GM23338 (cell line): ENCODE results near the gene TMED10. TPM values are rescaled to one million over a fixed set of nuclear protein-coding genes. Genes with fewer than 3 reads are reported as not detected.
A peak's percentile ranks its signal among the peaks of the same experiment; 100 is the strongest.

Source experiments
- ATAC-seq: fragments of 200-7000 bp; cut with Tn5 transposase; 3 replicates; pipeline ENCODE4 v1.9.1; 2020
- DNase-seq: peaks from one replicate; pipeline ENCODE4 v3.0.0-alpha.2; 2015; ENCODE audit warnings: low spot score
- H2AFZ ChIP-seq: fragments of 200-600 bp; sonication (generic); 2 replicates; pipeline ENCODE4 v1.8.0; 2016; ENCODE audit warnings: antibody characterized with exemption, mild to moderate bottlenecking, moderate library complexity
- H3F3A ChIP-seq: fragments of 200-600 bp; sonication (generic); replicated peaks from 2 replicates; pipeline ENCODE4 v1.8.0; 2017; ENCODE audit warnings: antibody characterized with exemption, mixed run types, low read depth
- H3K27ac ChIP-seq: fragments of 200-600 bp; sonication (generic); 2 replicates; pipeline ENCODE4 v1.6.1; 2016; ENCODE audit warnings: low read depth
- H3K27me3 ChIP-seq: fragments of 200-600 bp; sonication (generic); 2 replicates; pipeline ENCODE4 v1.8.0; 2016; ENCODE audit warnings: mild to moderate bottlenecking, mixed run types, moderate library complexity; ENCODE audit not compliant: insufficient read depth
- H3K36me3 ChIP-seq: fragments of 200-600 bp; sonication (generic); 2 replicates; pipeline ENCODE4 v1.8.0; 2016; ENCODE audit warnings: mild to moderate bottlenecking; ENCODE audit not compliant: insufficient read depth
- H3K4me1 ChIP-seq: fragments of 200-600 bp; sonication (generic); 2 replicates; pipeline ENCODE4 v1.8.0; 2016; ENCODE audit warnings: mild to moderate bottlenecking, moderate library complexity; ENCODE audit not compliant: insufficient read depth
- H3K4me2 ChIP-seq: fragments of 200-600 bp; sonication (generic); 2 replicates; pipeline ENCODE4 v1.7.1; 2017; ENCODE audit warnings: mixed run types
- H3K4me3 ChIP-seq: fragments of 200-600 bp; sonication (generic); 2 replicates; pipeline ENCODE4 v1.6.1; 2016; ENCODE audit warnings: mixed run types
- H3K79me2 ChIP-seq: fragments of 200-600 bp; sonication (generic); replicated peaks from 2 replicates; pipeline ENCODE4 v1.8.0; 2017; ENCODE audit warnings: mild to moderate bottlenecking; ENCODE audit not compliant: insufficient read depth
- H3K9me2 ChIP-seq: fragments of 200-600 bp; sonication (generic); 2 replicates; pipeline ENCODE4 v1.8.0; 2017; ENCODE audit not compliant: insufficient read depth
- H4K20me1 ChIP-seq: fragments of 200-600 bp; sonication (generic); replicated peaks from 2 replicates; pipeline ENCODE4 v1.8.0; 2017; ENCODE audit warnings: mild to moderate bottlenecking; ENCODE audit not compliant: insufficient read depth
- H3K27ac Mint-ChIP-seq: 2 replicates; pipeline ENCODE4 v1.8.0; 2020; ENCODE audit warnings: inconsistent platforms, mild to moderate bottlenecking, moderate library complexity, mixed read lengths
- H3K27me3 Mint-ChIP-seq: 3 replicates; pipeline ENCODE4 v1.8.0; 2022; ENCODE audit warnings: low read depth, mild to moderate bottlenecking, moderate library complexity, mixed read lengths, inconsistent platforms; ENCODE audit not compliant: insufficient read depth, poor library complexity
- H3K36me3 Mint-ChIP-seq: 3 replicates; pipeline ENCODE4 v1.8.0; 2021; ENCODE audit warnings: low read depth, mild to moderate bottlenecking, inconsistent platforms, moderate library complexity, mixed read lengths
- H3K4me1 Mint-ChIP-seq: 3 replicates; pipeline ENCODE4 v1.8.0; 2020; ENCODE audit warnings: mild to moderate bottlenecking, inconsistent platforms, mixed read lengths
- H3K4me3 Mint-ChIP-seq: 3 replicates; pipeline ENCODE4 v1.8.0; 2021; ENCODE audit warnings: moderate library complexity, mild to moderate bottlenecking, inconsistent platforms, mixed read lengths
- H3K9me3 Mint-ChIP-seq: 3 replicates; pipeline ENCODE4 v1.8.0; 2020; ENCODE audit warnings: moderate library complexity, mild to moderate bottlenecking, inconsistent platforms, mixed read lengths
- CREB1 ChIP-seq: fragments of 250-450 bp; sonication (Bioruptor Pico); IDR thresholded peaks from 2 replicates; pipeline ENCODE4 v1.5.0; 2020; ENCODE audit warnings: low read depth, mild to moderate bottlenecking, moderate library complexity
- ETS1 ChIP-seq: IDR thresholded peaks from 2 replicates; pipeline ENCODE4 v1.6.1; 2016; ENCODE audit warnings: antibody characterized with exemption
- EZH2 ChIP-seq: fragments of 200-600 bp; sonication (generic); IDR thresholded peaks from one replicate; pipeline ENCODE4 v1.8.0; 2017; ENCODE audit warnings: antibody characterized with exemption, mild to moderate bottlenecking, low read depth; ENCODE audit not compliant: unreplicated experiment
- EZH2phosphoT487 ChIP-seq: fragments of 200-600 bp; sonication (generic); IDR thresholded peaks from one replicate; pipeline ENCODE4 v1.8.1; 2018; ENCODE audit warnings: antibody characterized with exemption; ENCODE audit not compliant: unreplicated experiment
- JUNB ChIP-seq: IDR thresholded peaks from one replicate; pipeline ENCODE4 v1.6.1; 2016; ENCODE audit warnings: antibody characterized with exemption; ENCODE audit not compliant: unreplicated experiment
- NANOG ChIP-seq: IDR thresholded peaks from 2 replicates; pipeline ENCODE4 v1.6.1; 2016; ENCODE audit warnings: antibody characterized with exemption, borderline replicate concordance
- POLR2AphosphoS5 ChIP-seq: IDR thresholded peaks from 2 replicates; pipeline ENCODE4 v1.6.1; 2016; ENCODE audit warnings: antibody characterized with exemption, low read depth
- REST ChIP-seq: IDR thresholded peaks from one replicate; pipeline ENCODE4 v1.6.1; 2018; ENCODE audit warnings: antibody characterized with exemption; ENCODE audit not compliant: unreplicated experiment
- STAT1 ChIP-seq: IDR thresholded peaks from one replicate; pipeline ENCODE4 v1.6.1; 2016; ENCODE audit warnings: antibody characterized with exemption; ENCODE audit not compliant: unreplicated experiment
- ZNF114 ChIP-seq: fragments of 250-450 bp; sonication (Bioruptor Pico); IDR thresholded peaks from 2 replicates; pipeline ENCODE4 v1.5.0; 2020; ENCODE audit warnings: mild to moderate bottlenecking, moderate library complexity
- ZNF331 ChIP-seq: fragments of 250-450 bp; sonication (Bioruptor Pico); IDR thresholded peaks from 2 replicates; pipeline ENCODE4 v1.5.0; 2020; ENCODE audit warnings: low read depth, mild to moderate bottlenecking, moderate library complexity
- long read RNA-seq: library from polyadenylated mRNA; unstranded; transcript quantifications from one replicate; pipeline ENCODE4 v2.0.0, GENCODE V29; 2020; ENCODE audit not compliant: unreplicated experiment
- polyA plus RNA-seq: library from polyadenylated mRNA; unstranded; fragments of >200 nt; fragmentation: Nextera tagmentation; extraction: Ambion mirVana; gene quantifications from 2 replicates; pipeline ENCODE4 v1.2.1, GENCODE V29; 2016
- total RNA-seq: library from RNA; depleted of rRNA; stranded (reverse); fragments of >200 nt; shearing (Covaris generic); gene quantifications from 2 replicates; pipeline ENCODE4 v1.2.3, GENCODE V29; 2014; rRNA removed
- TF ChIP-seq, protein P1 (sequence below): fragments of 250-450 bp; sonication (Bioruptor Pico); IDR thresholded peaks from 2 replicates; pipeline ENCODE4 v1.5.0; 2020; ENCODE audit warnings: mild to moderate bottlenecking, moderate library complexity
- TF ChIP-seq, protein P2 (sequence below), 2 experiments: fragments of 200-600 bp in 1 of 2; sonication (generic) in 1 of 2; conservative IDR thresholded peaks; 2 replicates each; pipeline versions ENCODE4 v1.5.1 to v1.6.1; 2016 to 2017; ENCODE audit warnings: antibody characterized with exemption in 2 of 2, low read depth in 2 of 2, mild to moderate bottlenecking in 2 of 2, moderate library complexity in 1 of 2

Gene TMED10
- total RNA-seq, result 196 and 237 TPM in 2 replicates
- polyA plus RNA-seq, result 144 and 180 TPM in 2 replicates
- long read RNA-seq, full-length matches to known transcripts, result 113 of 118 reads
- long read RNA-seq, partial matches to known transcripts, result 0 of 118 reads
- long read RNA-seq, other reads (novel, unspliced or antisense), result 5 of 118 reads

- Histone ChIP-seq H3K9me2 (no peaks in the 10 kb centered on the region), H3K27ac (peak within 1 kb of the TSS; percentile 48), H3K4me2 (peak within 1 kb of the TSS; percentile 85), H4K20me1 (peaks cover 22% of the 10 kb centered on the region), H3K4me1 (peaks cover 7% of the 10 kb centered on the region), H3K36me3 (no peaks in the 10 kb centered on the region), H3K4me3 (peak within 1 kb of the TSS; percentile 68), H3F3A (no peaks in the 10 kb centered on the region), H3K27me3 (no peaks in the 10 kb centered on the region), H2AFZ (no peak within 1 kb of the TSS), H3K79me2 (peaks cover 47% of the 10 kb centered on the region)
- H3K27ac Mint-ChIP-seq, result peak within 1 kb of the TSS; percentile 99
- peaks cover 6% of the 10 kb centered on the region for H3K27me3 Mint-ChIP-seq
- TF ChIP-seq REST (no peak), STAT1 (no peak), ETS1 (peak; percentile 95), ZNF114 (CRISPR knock-in tag) (no peak), JUNB (no peak), ZNF331 (no peak), EZH2phosphoT487 (no peak), EZH2 (no peak), NANOG (no peak), POLR2AphosphoS5 (peak; percentile 76), CREB1 (peak; percentile 69)
- TF ChIP-seq, protein P1, sequence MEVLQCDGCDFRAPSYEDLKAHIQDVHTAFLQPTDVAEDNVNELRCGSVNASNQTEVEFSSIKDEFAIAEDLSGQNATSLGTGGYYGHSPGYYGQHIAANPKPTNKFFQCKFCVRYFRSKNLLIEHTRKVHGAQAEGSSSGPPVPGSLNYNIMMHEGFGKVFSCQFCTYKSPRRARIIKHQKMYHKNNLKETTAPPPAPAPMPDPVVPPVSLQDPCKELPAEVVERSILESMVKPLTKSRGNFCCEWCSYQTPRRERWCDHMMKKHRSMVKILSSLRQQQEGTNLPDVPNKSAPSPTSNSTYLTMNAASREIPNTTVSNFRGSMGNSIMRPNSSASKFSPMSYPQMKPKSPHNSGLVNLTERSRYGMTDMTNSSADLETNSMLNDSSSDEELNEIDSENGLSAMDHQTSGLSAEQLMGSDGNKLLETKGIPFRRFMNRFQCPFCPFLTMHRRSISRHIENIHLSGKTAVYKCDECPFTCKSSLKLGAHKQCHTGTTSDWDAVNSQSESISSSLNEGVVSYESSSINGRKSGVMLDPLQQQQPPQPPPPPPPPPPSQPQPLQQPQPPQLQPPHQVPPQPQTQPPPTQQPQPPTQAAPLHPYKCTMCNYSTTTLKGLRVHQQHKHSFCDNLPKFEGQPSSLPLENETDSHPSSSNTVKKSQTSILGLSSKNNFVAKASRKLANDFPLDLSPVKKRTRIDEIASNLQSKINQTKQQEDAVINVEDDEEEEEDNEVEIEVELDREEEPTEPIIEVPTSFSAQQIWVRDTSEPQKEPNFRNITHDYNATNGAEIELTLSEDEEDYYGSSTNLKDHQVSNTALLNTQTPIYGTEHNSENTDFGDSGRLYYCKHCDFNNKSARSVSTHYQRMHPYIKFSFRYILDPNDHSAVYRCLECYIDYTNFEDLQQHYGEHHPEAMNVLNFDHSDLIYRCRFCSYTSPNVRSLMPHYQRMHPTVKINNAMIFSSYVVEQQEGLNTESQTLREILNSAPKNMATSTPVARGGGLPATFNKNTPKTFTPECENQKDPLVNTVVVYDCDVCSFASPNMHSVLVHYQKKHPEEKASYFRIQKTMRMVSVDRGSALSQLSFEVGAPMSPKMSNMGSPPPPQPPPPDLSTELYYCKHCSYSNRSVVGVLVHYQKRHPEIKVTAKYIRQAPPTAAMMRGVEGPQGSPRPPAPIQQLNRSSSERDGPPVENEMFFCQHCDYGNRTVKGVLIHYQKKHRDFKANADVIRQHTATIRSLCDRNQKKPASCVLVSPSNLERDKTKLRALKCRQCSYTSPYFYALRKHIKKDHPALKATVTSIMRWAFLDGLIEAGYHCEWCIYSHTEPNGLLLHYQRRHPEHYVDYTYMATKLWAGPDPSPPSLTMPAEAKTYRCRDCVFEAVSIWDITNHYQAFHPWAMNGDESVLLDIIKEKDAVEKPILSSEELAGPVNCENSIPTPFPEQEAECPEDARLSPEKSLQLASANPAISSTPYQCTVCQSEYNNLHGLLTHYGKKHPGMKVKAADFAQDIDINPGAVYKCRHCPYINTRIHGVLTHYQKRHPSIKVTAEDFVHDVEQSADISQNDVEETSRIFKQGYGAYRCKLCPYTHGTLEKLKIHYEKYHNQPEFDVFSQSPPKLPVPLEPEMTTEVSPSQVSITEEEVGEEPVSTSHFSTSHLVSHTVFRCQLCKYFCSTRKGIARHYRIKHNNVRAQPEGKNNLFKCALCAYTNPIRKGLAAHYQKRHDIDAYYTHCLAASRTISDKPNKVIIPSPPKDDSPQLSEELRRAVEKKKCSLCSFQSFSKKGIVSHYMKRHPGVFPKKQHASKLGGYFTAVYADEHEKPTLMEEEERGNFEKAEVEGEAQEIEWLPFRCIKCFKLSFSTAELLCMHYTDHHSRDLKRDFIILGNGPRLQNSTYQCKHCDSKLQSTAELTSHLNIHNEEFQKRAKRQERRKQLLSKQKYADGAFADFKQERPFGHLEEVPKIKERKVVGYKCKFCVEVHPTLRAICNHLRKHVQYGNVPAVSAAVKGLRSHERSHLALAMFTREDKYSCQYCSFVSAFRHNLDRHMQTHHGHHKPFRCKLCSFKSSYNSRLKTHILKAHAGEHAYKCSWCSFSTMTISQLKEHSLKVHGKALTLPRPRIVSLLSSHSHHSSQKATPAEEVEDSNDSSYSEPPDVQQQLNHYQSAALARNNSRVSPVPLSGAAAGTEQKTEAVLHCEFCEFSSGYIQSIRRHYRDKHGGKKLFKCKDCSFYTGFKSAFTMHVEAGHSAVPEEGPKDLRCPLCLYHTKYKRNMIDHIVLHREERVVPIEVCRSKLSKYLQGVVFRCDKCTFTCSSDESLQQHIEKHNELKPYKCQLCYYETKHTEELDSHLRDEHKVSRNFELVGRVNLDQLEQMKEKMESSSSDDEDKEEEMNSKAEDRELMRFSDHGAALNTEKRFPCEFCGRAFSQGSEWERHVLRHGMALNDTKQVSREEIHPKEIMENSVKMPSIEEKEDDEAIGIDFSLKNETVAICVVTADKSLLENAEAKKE (CRISPR knock-in tag), result no peak
- TF ChIP-seq, protein P2, sequence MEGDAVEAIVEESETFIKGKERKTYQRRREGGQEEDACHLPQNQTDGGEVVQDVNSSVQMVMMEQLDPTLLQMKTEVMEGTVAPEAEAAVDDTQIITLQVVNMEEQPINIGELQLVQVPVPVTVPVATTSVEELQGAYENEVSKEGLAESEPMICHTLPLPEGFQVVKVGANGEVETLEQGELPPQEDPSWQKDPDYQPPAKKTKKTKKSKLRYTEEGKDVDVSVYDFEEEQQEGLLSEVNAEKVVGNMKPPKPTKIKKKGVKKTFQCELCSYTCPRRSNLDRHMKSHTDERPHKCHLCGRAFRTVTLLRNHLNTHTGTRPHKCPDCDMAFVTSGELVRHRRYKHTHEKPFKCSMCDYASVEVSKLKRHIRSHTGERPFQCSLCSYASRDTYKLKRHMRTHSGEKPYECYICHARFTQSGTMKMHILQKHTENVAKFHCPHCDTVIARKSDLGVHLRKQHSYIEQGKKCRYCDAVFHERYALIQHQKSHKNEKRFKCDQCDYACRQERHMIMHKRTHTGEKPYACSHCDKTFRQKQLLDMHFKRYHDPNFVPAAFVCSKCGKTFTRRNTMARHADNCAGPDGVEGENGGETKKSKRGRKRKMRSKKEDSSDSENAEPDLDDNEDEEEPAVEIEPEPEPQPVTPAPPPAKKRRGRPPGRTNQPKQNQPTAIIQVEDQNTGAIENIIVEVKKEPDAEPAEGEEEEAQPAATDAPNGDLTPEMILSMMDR (conservative IDR thresholded peaks at IDR 0.05; ENCODE audit: low read depth in 2 of 2), result no peak
- ATAC-seq (peak; percentile 86), DNase-seq (peak; percentile 96)
- peaks cover 23% of the 10 kb centered on the region for H3K4me1 Mint-ChIP-seq
- H3K9me3 Mint-ChIP-seq, result no peaks in the 10 kb centered on the region
- H3K4me3 Mint-ChIP-seq, result peak within 1 kb of the TSS; percentile 92
- no peaks in the 10 kb centered on the region for H3K36me3 Mint-ChIP-seq
These were observed at the start of gene TMED10 for GRCh38 chr14:75176142-75176820. TMED10 (minus strand) TSS chr14:75176612; CDS start chr14:75176579, 33 bp downstream.
